Small intestine (tissue), 7 donors: ENCODE measurements around the gene PHLDB3. TPM values are rescaled to one million over a fixed set of nuclear protein-coding genes. Genes with fewer than 3 reads are reported as not detected.
"Not testable (repeated sequence)": the region's sequence is repeated elsewhere in the genome, so short reads cannot be mapped to it uniquely, and the experiment has no call there.

Source experiments
- DNase-seq, 2 donors: peaks; one replicate each; pipeline versions ENCODE4 v3.0.0 to v3.0.0-alpha.2; 2013
- FAIRE-seq: peaks from 2 replicates; lab custom pipeline; 2012; peaks lifted over from hg19 to GRCh38; lab: Jason Lieb, UNC
- H3K27ac ChIP-seq, 3 donors: one replicate each; pipeline ENCODE4 v1.5.1; 2013; ENCODE audit warnings: low read length in 2 of 3, mild to moderate bottlenecking in 2 of 3, control low read depth in 1 of 3, inconsistent platforms in 1 of 3, low read depth in 1 of 3, moderate library complexity in 1 of 3
- H3K27me3 ChIP-seq, 3 donors: one replicate each; pipeline ENCODE4 v1.6.1; 2013; ENCODE audit warnings: low read length in 3 of 3, inconsistent platforms in 1 of 3; ENCODE audit not compliant: control insufficient read depth in 3 of 3, insufficient read depth in 3 of 3
- H3K36me3 ChIP-seq, 3 donors: one replicate each; pipeline ENCODE4 v1.6.1; 2013; ENCODE audit warnings: low read length in 3 of 3, inconsistent platforms in 1 of 3, low read depth in 1 of 3, mild to moderate bottlenecking in 1 of 3, moderate library complexity in 1 of 3; ENCODE audit not compliant: control insufficient read depth in 3 of 3, insufficient read depth in 2 of 3
- H3K4me1 ChIP-seq, 3 donors: one replicate each; pipeline ENCODE4 v1.6.1; 2013; ENCODE audit warnings: low read length in 2 of 3, inconsistent platforms in 1 of 3, low read depth in 1 of 3, mild to moderate bottlenecking in 1 of 3, moderate library complexity in 1 of 3; ENCODE audit not compliant: control insufficient read depth in 3 of 3, insufficient read depth in 2 of 3
- H3K4me3 ChIP-seq, 3 donors: one replicate each; pipeline ENCODE4 v1.5.1; 2013; ENCODE audit warnings: low read length in 3 of 3, control low read depth in 1 of 3, inconsistent platforms in 1 of 3, low read depth in 1 of 3, mild to moderate bottlenecking in 1 of 3, moderate library complexity in 1 of 3
- H3K9me3 ChIP-seq, 2 donors: one replicate each; pipeline ENCODE4 v1.6.1; 2013; ENCODE audit warnings: low read depth in 1 of 2, low read length in 1 of 2; ENCODE audit not compliant: control insufficient read depth in 2 of 2, insufficient read depth in 1 of 2
- WGBS, 3 donors: extraction: QIAGEN DNeasy Blood & Tissue Kit; methylation state at CpG; one replicate each; pipeline ENCODE4 v1.1.7; 2013; 5-methylcytosine and 5-hydroxymethylcytosine counted together
- polyA plus RNA-seq, 4 donors: library from polyadenylated mRNA; stranded (reverse) in 3 of 4; unstranded in 1 of 4; fragments of 200-250 nt in 3 of 4; fragments of 120-200 nt in 1 of 4; gene quantifications; one replicate each; pipeline versions ENCODE4 v1.2.1 to v1.2.3, GENCODE V29; 2013
- donor health status: healthy with polysubstance abuse.
- donor health status: control.
- donor health status: control.
- donor health status: Bipolar disorder and iron deficiency.
- donor health status: healthy.

Gene PHLDB3
- polyA plus RNA-seq, 4 donors, result 6.2 to 33.6 (median 23.6) TPM

DNA sequence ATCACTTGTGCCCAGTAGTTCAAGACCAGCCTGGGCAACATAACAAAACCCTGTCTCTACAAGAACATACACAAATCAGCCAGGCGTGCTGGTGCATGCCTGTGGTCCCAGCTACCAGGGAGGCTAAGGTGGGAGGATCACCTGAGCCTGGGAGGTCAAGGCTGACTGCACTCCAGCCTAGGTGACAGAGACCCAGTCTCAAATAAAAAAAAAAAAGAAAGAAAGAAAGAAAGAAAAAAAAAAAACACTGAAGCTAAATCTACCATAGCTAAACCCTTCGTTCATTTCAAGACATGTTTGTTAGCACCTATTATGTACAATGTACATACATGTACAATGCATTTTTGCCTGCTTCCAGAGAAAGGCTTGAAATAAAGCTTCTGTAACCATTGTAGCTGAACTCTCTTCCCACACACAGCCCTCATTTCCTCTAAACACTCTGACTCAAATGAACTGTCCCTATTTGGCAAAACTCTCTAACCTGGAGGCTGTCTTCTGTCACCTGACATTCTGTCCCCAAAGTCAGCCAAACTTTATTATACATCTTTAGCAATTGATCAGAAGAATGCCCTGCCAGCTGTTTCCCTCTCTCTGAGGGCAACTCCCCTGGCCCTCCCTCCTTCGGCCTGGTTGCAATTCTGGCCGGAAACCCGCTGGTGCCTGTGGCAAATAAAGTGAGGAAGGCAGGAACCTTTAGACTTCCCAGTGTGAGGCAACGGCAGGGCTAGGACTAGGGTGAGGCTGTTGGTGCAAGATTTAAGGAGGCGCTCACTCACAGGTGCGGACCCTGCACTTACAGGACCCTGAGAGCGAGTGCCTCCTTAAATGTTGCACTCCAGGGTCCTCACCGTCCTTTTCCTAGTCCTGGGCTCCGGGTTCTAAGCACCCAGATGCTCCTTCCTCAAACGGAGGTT is 20.6 kb upstream of the PHLDB3 start:
- Histone ChIP-seq H3K27ac (peak overlapping the region; percentile 84 to 94 (median 87)), H3K4me1 (peaks cover 0 to 13% (median 6%) of the 10 kb centered on the region in 3 donors), H3K27me3 (no peaks in the 10 kb centered on the region), H3K4me3 (peak overlapping the region; percentile 72 to 96 (median 88)), H3K9me3 (no peaks in the 10 kb centered on the region), H3K36me3 (peaks cover 0 to 21% (median 0%) of the 10 kb centered on the region in 3 donors)
- DNase-seq, result peak; percentile 92 to 97
- FAIRE-seq, result no peak
- 4 to 15% (median 9%) methylated on average over 12 of the region's 12 CpGs for WGBS, 3 donors

DNA sequence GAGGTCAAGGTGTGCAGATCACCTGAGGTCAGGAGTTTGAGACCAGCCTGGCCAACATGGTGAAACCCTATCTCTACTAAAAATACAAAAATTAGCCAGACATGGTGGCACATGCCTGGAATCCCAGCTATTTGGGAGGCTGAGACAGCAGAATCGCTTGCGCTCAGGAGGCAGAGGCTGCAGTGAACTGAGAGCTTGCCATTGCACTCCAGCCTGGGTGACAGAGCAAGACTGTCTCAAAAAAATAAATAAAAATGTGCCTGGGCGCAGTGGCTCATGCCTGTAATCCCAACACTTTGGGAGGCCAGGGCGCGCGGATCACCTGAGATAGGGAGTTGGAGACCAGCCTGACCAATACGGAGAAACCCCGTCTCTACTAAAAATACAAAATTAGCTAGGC is 19.1 kb upstream of the PHLDB3 start:
- not testable (repeated sequence) for H3K27ac ChIP-seq, FAIRE-seq
- 98 to 99% (median 98%) methylated on average over 8 of the region's 8 CpGs for WGBS, 3 donors

DNA sequence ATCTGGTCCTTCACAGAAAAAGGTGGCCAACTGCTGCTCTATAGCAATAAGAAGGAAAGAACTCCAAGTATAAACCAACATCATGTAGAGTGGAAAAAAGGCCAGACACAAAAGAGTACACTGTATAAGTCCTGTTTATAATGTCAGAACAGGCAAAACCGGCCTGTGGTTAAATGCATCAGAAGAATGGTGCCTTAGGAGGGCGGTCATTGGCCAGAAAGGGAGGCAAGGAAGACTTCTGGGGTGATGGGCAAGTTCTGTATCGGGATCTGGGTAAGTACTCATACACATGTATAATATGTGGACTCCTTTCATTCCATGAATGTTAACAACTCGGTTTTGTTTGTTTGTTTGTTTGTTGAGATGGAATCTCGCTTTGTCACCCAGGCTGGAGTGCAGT is 18.4 kb upstream of the PHLDB3 start:
- Histone ChIP-seq H3K9me3 (no peaks in the 10 kb centered on the region), H3K36me3 (peaks cover 0 to 25% (median 0%) of the 10 kb centered on the region in 3 donors), H3K4me1 (peaks cover 0 to 10% (median 6%) of the 10 kb centered on the region in 3 donors), H3K27ac (no peak overlapping the region), H3K4me3 (no peak overlapping the region), H3K27me3 (no peaks in the 10 kb centered on the region)
- DNase-seq (no peak), FAIRE-seq (no peak)
- 68 to 80% (median 79%) methylated on average over 5 of the region's 5 CpGs for WGBS, 3 donors

More for the DNA sequence above, 19.1 kb upstream of the PHLDB3 start:
- H3K9me3 ChIP-seq, DNase-seq, H3K27me3 ChIP-seq, H3K4me3 ChIP-seq: not testable (repeated sequence)
- Histone ChIP-seq H3K4me1 (peaks cover 0 to 13% (median 6%) of the 10 kb centered on the region in 3 donors), H3K36me3 (peaks cover 0 to 23% (median 0%) of the 10 kb centered on the region in 3 donors)

DNA sequence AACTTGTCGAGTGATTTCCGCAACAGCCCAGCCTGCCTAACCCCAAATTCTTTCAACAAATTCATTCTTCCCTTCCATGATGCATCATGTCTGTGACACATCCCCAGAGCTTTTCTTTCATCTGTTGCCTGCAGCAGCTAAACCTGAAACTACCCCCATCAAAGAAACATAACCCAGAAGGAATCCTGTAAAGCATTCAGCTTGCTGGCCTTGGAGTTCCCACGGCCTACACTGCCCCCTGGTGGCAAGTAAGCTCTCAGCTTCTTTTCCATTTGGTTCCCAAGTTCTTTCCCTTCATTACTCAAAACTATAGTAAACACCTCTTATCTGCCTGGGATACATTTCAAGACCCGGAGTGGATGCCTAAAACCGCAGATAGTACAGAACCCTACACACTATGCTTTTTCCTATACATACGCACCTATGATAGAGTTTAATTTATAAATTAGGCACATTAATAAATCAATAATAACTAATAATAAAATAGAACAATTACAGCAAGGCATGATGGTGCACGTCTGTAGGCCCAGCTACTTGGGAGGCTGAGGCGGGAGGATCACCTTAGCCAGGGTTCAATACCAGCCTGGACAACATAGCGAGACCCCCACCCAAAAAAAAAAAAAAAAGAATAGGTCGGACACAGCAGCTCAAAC is 15.0 kb upstream of the PHLDB3 start:
- Histone ChIP-seq H3K4me1 (peaks cover 0 to 3% (median 2%) of the 10 kb centered on the region in 3 donors), H3K4me3 (no peak overlapping the region), H3K9me3 (no peaks in the 10 kb centered on the region), H3K27me3 (no peaks in the 10 kb centered on the region), H3K27ac (no peak overlapping the region), H3K36me3 (peaks cover 0 to 30% (median 0%) of the 10 kb centered on the region in 3 donors)
- no peak for FAIRE-seq
- peak; percentile 80 to 90 for DNase-seq
- 42 to 50% (median 50%) methylated on average over 10 of the region's 10 CpGs for WGBS, 3 donors

DNA sequence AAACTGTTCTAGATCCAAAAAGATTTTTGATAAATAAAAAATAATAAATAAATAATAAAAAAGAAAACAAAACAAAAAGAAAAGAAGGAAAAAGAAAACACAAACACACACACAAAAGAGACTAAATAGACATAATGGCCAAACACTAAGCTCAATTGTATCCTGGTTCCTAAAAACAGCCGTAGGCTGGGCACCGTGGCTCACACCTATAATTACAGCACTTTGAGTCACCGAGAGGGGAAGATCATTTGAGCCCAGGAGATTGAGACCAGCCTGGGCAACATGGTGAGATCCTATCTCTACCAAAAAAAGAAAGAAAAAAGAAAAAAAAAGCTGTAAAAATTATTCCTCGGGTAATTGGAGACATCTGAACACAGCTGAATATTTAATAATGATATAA is 13.5 kb upstream of the PHLDB3 start:
- FAIRE-seq, result no peak

DNA sequence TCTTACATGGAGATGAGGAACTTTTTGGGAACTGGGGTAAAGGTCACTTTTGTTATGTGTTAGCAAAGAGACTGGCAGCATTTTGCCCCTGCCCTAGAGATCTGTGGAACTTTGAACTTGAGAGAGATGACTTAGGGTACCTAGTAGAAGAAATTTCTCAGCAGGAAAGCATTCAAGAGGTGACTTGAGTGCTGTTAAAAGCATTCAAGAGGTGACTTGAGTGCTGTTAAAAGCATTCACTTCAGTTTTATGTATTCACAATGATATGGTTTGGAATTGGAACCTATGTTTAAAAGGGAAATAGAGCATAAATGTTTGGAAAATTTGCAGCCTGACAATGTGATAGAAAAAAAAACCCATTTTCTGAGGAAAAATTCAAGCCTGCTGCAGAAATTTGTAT is 7.9 kb upstream of the PHLDB3 start:
- H3K4me3 ChIP-seq, H3K9me3 ChIP-seq, FAIRE-seq, DNase-seq, H3K27me3 ChIP-seq, H3K27ac ChIP-seq, H3K4me1 ChIP-seq: not testable (repeated sequence)
- H3K36me3 ChIP-seq, result peaks cover 9 to 46% (median 9%) of the 10 kb centered on the region in 3 donors

More for the DNA sequence above, 13.5 kb upstream of the PHLDB3 start:
- H3K27me3 ChIP-seq, result no peaks in the 10 kb centered on the region
- no peaks in the 10 kb centered on the region for H3K4me1 ChIP-seq
- H3K36me3 ChIP-seq, result peaks cover 0 to 38% (median 0%) of the 10 kb centered on the region in 3 donors
- 60 to 72% (median 67%) methylated on average over 4 of the region's 4 CpGs for WGBS, 3 donors
- H3K4me3 ChIP-seq, result no peak overlapping the region
- H3K9me3 ChIP-seq, result no peaks in the 10 kb centered on the region
- no peak overlapping the region for H3K27ac ChIP-seq
- DNase-seq, result no peak

DNA sequence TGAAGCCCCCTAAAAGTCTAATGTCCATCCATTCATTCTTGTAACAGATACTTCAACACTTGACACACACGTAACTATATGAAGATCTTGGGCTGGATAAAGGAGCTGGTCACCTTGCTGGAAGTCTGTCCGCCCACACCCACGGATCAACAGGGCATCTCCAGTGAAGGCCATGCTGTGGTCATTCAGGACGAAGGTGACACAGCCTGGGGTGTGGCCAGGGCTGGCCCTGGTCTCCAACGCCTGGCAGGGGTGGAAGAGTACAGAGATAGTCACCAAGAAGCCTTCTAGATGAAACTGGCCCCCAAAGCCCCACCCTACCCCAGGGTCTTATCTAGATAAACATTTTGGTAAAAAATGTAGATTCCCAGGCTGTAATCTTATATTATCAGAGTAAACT is 6.8 kb upstream of the PHLDB3 start:
- Histone ChIP-seq H3K9me3 (no peaks in the 10 kb centered on the region), H3K36me3 (peaks cover 9 to 46% (median 9%) of the 10 kb centered on the region in 3 donors), H3K27me3 (no peaks in the 10 kb centered on the region), H3K27ac (no peak overlapping the region), H3K4me3 (no peak overlapping the region), H3K4me1 (peaks cover 0 to 7% (median 0%) of the 10 kb centered on the region in 3 donors)
- no peak for FAIRE-seq
- 81 to 92% (median 92%) methylated on average over 5 of the region's 5 CpGs for WGBS, 3 donors
- DNase-seq, result no peak

DNA sequence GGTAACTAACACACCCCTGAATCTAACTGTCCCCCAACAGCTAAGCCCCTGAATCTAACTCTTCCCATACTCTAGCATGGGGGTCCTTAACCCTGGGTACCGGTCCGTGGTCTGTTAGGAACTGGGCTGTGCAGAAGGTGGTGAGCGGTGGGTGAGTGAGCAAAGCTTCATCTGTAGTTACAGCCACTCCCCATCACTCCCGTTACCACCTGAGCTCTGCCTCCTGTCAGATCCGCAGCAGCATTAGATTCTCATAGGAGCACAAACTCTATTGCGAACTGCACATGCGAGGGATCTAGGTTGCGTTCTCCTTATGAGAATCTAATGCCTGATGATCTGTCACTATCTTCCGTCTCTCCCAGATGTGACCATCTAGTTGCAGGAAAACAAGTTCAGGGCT is 6.2 kb upstream of the PHLDB3 start:
- Histone ChIP-seq H3K36me3 (peaks cover 9 to 51% (median 9%) of the 10 kb centered on the region in 3 donors), H3K4me1 (peaks cover 0 to 7% (median 0%) of the 10 kb centered on the region in 3 donors), H3K27ac (no peak overlapping the region), H3K27me3 (no peaks in the 10 kb centered on the region), H3K4me3 (no peak overlapping the region), H3K9me3 (no peaks in the 10 kb centered on the region)
- DNase-seq (no peak), FAIRE-seq (no peak)
- WGBS, 3 donors, result 96 to 99% (median 97%) methylated on average over 9 of the region's 9 CpGs
